GM19023 (cell line): ENCODE data around the gene ATP6V0C.

Experiments used
- ATAC-seq: cut with Tn5 transposase; IDR thresholded peaks from one replicate; pipeline ENCODE4 v1.9.1; 2021; ENCODE audit warnings: mild to moderate bottlenecking, moderate library complexity; ENCODE audit not compliant: unreplicated experiment

The ATP6V0C gene

DNA sequence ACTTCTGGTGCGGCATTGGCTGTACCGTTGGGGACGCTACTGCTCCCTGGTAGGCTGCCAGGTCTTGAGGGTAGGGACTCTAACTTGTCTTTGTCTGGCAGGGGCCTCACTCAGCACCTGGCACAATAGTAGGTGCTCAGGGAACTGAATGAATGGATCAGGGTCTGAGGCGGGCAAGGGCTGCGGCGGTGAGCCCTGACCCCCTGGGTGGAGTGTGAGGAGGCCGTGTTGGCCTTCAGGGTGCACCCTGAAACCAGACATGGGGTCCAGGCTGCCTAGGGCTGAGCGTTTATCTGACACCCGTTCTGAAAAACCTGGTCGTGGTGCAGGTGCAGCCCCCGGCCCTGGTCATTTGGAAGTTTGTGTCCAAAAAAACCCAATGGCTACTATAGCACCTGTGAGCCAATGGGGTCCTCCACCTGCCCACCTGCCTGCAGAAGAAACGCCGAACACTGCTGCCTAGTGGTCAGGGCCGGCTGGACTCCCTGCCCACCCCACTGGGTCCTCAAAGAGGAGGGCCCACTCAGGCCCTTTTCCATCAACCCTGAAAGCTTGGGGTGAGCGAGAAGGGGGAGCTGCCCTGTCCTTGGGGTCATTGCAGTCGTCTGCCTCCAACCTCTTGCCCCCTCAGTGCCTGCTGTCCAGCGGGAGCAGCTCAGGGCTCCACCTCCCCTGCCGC is 4.9 kb upstream of the ATP6V0C start:
- no peak for ATAC-seq

DNA sequence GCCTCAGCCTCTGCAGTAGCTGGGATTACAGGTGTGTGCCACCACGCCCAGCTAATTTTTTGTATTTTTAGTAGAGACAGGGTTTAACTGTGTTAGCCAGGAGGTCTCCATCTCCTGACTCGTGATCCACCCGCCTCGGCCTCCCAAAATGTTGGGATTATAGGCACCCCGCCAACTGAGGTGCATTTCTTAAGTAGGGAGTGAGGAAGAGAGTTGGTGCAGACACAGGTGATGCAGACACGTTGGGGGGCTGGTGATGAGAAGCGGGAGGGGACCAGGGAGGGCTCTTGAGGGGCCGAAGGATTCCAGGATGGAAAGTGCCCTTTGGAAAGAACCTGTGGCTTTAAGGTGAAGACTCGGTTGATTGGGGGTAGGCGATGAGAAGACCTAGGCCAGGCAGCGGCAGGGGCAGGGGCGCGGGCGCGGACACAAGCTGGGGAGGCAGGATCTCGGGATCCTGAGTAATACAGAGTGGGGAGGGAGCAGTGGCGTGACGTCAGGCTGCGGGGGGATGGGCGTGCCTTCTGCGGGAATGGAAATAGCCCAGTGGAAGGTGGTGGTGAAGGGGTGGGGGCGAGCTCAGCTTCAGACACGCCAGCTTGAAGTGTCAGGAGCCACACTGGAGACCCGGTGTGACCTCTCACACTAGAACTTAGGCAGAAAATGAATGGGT is 2.5 kb upstream of the ATP6V0C start:
- no peak for ATAC-seq

DNA sequence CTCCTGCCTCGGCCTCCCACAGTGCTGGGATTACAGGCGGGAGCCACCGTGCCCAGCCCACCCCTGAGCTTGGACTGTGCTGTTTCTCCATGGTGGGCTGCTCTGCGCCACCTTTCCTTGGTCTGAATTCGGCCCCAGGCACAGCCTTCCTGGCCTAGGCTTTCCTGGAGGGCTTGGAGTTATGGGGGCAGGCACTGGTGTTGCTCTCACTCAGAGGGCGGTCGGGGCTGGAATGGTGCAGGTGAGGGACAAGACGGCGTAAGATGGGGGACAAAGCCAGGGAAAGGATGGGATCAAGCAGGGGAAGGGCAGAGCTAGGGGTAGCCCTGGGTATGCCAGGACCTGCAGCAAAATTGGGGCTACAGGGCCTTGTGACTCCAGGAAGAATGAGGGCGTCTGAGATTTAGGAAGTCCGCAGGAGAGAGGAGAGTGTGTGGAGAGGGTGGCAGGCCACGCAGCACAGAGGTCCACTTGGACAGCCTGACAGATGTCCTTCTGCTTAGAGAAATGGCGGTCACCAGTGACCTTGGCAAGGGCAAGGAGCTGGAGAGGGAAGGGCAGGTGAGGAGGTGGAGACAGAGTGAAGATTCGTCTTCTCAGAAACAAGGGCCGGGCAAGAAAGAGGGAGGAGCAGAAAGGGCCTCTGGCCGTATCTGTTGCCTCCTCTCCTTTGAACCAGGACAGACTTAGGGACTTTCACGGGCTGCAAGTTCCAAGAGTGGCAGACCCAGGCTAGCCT is 1.6 kb upstream of the ATP6V0C start:
- ATAC-seq = no peak

DNA sequence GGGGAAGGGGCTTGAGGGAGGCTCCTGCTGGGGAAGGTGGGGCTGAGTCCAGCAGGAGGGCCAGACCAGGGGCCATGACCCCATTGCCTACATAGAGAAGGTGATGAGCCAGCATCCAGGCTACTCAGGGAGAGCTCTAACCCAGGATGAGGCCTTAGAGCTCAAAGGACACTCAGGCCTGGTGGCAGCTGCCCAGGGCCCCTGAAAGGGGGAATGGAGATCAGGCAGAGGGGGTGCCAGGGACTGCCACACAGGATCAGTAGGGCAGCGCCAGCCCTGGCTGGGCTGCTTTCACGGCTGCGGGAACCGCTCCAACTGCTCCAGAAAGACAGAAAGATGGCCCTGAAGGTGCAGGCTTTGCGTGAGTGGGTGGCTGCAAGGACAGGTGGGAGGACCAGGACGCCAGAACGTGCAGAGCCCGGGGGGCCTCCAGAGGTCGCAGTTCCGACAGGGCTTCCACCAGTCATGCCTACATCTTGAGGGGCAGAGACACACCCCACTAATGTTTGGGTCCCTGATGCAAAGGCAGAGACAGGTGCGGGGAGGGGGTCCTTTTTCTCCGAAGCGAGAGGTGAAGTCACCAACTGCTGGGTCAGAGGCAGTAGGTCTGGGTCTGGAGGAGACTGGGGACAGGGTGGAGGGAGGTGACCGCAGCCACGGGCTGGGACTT is 882 bp upstream of the ATP6V0C start:
- ATAC-seq = no peak

DNA sequence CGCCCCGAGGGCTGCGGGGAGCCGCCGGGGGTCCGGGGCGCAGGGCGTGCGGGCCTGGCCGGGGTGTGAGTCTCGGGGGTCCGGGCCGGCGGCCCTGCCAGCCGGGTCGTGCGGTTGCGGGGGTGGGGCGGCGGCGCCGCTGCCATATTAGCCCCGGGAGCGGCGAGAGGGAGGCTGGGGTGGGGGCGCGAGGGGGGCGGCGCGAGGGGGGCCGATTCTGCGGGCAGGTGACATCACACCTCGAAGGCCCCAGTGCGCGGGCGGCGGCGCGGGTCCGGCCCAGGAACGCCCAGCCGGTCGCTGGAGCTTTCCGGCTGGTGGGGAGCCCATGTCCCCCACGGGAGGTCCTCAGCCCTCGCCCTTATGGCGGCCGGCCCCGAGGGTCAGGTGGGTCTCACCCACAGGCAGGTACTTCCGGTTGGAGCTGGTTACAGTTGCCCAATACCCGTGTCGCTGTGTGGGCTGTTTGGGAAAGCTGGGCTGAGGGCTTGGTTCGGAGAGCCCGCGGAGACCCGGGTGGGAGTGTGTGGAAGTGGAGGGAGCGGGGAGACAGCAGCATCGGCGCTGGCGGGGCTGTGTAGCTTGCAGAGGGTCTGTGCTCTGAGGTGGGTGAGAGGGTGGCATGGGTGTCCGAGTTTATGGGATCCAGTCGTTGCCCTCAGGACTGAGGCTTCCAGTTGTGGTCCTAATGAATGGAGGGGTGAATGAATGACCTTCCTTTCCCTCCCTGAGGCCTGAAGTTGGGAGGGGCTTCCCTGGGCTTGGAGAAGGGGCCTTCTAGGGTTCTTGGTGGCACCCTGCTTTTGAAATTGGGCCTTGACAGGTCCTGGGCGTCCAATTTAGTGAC is 804 bp downstream of the ATP6V0C start:
- ATAC-seq = peak; percentile 6

DNA sequence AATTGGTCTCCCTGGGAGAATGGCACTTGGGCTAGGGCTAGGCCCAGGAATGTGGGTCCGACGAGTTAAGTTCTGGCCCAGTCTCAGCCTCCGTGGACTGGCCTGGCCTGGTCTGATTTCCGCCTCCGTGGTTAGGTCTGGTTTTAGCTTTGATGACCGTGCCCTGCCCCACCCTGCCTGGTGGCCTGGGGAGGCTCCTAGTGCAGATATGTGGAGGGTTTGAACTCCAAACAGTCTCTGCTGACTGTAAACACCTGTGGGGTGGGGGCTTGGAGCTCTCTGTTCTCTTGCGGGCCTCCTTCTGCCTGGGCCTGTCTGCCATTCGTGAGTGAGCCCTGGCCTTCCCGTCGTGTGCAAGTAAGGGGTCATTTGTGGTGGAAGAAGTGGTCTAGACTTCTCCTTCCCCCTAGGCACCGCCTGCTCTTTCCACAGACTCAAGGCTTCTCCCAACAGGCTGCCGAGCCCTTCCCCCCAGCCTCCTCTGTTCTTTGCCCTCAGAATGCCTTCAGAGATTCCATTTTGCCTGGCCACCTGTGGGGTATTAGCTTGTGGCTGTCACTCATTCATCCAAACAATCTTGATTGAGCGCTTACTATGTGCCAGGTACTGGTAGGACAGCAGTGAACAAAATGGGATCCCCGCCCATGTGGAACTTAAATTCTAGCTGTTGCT is 1.6 kb downstream of the ATP6V0C start:
- ATAC-seq = no peak

DNA sequence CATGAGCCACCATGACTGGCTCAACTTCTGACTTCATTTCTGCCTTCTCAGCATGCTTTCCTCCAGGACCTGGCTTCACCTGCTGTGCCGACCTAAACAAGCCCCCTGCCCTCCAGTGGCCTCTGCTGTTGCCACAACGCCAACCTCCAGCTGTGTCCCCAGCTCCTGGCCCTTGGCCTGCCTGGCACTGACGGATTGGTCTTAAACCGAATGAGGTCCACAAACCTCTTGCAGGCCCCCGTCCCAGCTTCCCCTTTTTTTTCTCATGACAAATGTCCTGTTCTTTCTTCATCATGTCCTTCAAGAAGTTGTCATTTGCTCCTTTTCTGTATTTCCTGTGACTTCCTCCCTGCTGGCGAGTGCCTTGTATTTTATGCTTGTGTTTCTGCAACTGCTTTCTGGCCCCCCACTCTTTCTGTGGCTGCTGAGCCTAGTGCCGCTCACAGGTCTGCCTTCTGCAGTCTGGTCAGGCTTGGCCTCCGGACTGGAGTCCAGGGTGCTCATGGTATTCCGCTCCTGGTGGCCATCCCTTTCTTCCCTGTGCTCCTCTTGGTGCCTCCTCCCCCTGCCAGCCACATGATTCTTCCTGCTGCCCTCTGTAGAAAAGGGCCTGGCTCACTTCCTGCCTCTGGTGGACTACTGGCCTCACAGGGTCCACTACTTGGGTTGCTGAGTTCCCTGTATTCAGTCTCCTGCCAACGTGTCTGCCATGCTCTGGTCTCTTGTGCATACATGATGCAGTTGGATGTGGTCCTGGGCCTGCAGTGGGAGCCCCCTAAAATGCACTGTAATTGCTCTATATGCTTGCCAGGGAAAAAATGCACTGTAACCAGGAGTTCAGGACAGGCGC is 2.9 kb downstream of the ATP6V0C start:
- no peak for ATAC-seq

DNA sequence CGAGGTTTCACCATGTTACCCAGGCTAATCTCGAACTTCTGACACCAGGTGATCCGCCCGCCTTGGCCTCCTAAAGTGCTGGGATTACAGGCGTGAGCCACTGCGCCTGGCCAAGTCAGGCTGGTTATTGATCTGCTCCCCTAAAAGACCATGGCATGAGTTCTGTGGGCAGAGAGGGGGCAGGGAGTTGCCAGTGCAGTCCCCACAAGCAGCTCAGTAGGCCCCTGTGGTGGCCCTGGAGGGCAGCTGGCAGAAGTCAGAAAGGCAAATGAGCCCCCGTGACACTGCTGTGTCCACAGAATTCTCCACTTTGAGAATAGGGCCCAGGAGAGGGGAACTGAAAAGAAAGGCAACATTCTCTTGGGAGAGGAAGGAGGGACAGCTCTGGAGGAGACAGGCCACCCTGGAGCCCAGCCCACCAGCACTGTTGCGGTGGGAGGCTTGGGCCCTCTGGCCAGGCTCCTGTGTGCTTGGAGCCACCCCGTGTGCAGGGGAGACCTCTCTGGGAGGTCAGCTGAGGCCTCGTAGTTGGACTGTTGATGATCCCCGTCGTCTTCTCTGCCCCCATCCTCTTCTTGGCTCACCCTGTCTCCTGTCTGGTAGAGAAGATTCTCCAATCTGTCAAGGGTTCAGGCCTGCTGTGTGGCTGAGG is 4.3 kb downstream of the ATP6V0C start:
- no peak for ATAC-seq

DNA sequence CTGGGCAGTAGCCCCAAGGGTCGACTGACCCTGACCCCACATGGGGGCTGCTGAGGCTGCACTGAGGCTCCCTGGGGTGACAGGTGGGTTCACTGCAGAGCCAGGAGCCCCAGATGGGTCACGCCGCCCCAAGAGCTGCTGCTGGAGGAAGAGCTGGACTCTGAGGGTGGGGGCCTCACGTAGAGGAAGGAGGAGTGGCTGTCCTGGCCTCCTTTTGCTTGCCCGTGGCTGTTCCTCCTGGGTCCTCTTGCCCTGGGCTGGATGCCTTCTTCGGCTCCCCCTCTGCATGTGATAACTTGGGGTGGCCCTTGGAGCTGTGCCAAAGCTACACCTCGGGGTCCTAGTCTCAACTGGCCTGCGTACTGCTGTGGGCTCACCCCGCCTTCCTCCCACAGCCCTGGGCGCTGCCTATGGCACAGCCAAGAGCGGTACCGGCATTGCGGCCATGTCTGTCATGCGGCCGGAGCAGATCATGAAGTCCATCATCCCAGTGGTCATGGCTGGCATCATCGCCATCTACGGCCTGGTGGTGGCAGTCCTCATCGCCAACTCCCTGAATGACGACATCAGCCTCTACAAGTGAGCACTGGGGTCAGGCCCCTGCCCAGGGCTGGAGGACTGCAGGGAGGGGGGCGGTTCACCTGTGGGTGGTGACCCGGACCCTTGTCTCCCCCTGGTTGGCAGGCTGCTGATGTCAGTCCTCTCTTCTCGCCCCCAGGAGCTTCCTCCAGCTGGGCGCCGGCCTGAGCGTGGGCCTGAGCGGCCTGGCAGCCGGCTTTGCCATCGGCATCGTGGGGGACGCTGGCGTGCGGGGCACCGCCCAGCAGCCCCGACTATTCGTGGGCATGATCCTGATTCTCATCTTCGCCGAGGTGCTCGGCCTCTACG is 5.3 kb downstream of the ATP6V0C start:
- ATAC-seq = no peak

DNA sequence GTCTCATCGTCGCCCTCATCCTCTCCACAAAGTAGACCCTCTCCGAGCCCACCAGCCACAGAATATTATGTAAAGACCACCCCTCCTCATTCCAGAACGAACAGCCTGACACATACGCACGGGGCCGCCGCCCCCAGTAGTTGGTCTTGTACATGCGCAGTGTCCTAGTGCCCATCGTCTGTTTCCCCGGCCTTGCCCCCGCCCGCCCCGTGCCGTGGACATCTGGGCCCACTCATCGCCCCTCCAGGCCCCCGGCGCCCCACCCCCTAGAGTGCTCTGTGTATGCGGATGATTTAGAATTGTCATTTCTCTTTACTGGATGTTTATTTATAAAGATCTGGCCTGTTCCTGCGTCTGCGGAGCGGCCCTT is 5.9 kb downstream of the ATP6V0C start:
- no peak for ATAC-seq

DNA sequence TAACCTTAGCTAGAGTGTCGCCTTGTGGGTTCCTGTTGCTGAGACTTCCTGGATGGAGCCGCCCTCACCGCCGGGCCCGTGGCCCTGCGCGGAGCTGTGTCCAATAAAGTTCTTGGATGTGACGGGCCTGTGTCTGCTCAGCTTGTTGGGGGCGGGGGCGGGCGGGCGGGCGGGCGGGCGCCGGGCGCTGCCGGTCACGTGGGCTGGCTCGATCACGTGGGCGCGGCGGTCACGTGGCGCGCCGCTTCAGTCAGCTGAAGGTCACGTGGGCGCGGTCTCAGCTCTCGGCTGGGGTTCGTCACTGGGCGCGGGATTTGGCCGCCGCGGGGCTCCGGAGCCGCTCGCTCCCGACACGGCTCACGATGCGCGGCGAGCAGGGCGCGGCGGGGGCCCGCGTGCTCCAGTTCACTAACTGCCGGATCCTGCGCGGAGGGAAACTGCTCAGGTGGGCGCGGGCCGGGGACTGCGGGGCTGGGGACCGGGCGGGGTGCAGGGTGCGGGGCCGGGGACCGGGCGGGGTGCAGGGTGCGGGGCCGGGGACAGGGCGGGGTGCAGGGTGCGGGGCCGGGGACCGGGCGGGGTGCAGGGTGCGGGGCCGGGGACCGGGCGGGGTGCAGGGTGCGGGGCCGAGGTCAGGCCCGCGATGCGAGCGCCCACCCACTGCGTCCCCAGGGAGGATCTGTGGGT is 6.5 kb downstream of the ATP6V0C start, which contains the start of gene AMDHD2:
TSS of gene AMDHD2 (plus strand) at position 275 of the 687 bp plus-strand sequence. CDS start at position 363, 88 bp downstream.
- ATAC-seq = no peak

DNA sequence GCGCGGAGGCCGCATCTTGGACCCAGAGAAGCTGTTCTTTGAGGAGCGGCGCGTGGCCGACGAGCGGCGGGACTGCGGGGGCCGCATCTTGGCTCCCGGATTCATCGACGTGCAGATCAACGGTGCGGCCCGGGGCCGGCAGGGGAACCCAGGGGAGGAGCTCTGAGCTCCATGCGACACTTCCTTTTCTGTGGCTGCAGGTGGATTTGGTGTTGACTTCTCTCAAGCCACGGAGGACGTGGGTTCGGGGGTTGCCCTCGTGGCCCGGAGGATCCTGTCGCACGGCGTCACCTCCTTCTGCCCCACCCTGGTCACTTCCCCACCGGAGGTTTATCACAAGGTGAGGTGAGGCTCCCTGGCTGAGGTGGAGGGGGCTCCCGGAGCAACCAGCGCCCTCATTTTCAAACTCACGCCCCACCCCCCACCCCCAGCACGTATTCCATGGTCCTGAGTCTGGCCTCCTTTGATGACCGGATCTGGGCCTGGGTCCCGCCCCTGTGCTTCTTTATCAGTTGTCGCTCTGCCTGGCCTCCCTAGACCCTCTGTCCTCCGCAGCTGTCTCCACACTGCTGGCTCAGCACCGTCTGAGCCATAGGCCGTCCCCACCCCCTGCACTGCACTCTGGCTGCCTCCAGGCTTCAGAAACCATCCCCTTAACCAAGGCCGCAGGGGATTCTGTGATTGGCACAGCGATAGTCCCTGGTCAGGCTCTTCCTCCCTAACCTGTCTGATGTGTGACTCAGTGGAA is 7.2 kb downstream of the ATP6V0C start:
- no peak for ATAC-seq

DNA sequence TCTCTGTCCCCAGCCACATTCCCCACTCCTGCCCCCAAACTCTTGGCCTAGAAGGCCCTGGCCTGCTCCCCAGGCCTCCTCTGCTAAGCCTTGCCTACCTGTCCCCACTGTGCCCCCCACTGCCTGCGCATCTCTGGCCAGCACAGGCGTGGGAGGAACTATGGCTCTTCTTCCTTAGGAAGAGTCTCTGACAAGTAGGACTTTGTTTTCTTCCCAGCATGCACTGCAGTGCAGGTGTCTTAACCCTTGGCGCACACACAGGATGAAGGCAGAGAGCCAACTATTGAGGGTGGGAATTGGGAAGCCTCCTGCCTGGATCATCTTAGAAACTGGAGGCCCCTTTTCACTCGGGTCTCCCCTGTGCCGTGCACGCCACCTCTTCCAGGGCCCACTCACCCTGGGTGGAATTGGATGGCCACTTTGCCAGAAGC is 10.1 kb downstream of the ATP6V0C start:
- no peak for ATAC-seq

DNA sequence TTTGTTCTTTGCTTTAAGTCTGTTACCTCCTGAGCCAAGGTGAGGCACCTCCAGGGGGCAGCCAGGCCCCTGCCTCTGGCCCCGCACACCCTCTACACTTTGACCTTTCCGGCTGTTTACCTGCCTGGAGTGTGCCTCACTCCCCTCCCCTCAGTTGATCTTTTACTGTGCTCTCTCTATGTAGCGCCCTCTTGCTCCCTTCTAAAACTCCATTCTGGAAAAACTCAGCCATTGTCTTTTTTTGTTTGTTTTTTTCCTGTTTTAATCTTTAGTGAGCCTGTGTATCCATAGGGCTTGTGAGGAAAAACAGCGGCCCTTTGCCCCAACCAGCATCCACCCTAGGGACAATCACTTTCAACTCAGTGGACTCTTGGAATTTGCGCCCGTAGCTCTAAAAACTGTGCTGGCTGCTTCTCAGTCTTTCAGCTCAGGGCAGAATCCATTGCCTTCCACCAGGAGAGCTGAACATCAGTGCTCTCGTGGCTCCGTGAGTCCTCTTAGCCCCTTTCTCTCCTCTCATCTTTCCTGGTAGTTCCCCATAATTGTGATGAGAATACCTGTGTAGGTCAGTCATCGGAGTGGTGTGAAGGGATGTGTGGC is 10.7 kb downstream of the ATP6V0C start:
- no peak for ATAC-seq

DNA sequence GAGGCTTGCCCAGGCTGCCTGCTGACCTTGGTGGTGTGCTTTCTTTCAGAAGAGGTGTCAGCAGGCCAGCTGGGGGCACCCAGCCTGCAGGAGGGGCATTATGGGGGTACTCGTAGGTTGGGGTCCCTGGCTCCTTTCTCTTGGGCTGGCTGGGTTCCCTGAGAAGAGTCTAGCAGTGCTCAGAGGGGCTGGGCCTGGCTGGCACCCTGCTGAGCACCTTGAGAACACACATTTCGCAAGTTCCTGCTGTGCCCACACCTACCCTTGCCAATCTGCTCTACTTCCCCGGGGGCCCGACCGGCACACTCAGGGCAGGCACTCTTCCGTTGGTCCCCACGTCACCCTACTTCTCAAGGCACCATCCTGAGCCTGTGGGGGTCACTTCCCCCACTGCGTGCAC is 12.4 kb downstream of the ATP6V0C start:
- no peak for ATAC-seq
